Measurements from ENCODE around the gene TIAM2. TPM values are rescaled to one million over a fixed set of nuclear protein-coding genes. Genes with fewer than 3 reads are reported as not detected.
A peak's percentile ranks its signal among the peaks of the same experiment; 100 is the strongest.
"Not testable (repeated sequence)": the region's sequence is repeated elsewhere in the genome, so short reads cannot be mapped to it uniquely, and the experiment has no call there.

TIAM2 gene
- polyA plus RNA-seq, 5 donors = 15.9 to 24.3 (median 21.1) TPM

GRCh38 chr6:155259204-155259603, 264.1 kb downstream of the TIAM2 start:
- no peak for DNase-seq

- DNase-seq = no peak
Observed at GRCh38 chr6:155259897-155260296, 264.8 kb downstream of the TIAM2 start.

- DNase-seq = no peak
Observed at GRCh38 chr6:155260686-155261085, 265.6 kb downstream of the TIAM2 start.

- no peak for DNase-seq
Observed at GRCh38 chr6:155261111-155261900, 266.2 kb downstream of the TIAM2 start.

GRCh38 chr6:155262655-155263054, 267.5 kb downstream of the TIAM2 start:
- no peak for DNase-seq

- no peak for DNase-seq
Observed at GRCh38 chr6:155263373-155264063, 268.4 kb downstream of the TIAM2 start, which contains the start of gene CLDN20. CLDN20 (plus strand) TSS chr6:155264013; CDS start chr6:155275720, 11,707 bp downstream.

- no peak for DNase-seq
Observed at GRCh38 chr6:155264693-155265320, 269.7 kb downstream of the TIAM2 start.

GRCh38 chr6:155265843-155266535, 270.9 kb downstream of the TIAM2 start:
- DNase-seq = no peak

- no peak for DNase-seq
Observed at GRCh38 chr6:155267411-155267810, 272.3 kb downstream of the TIAM2 start.

GRCh38 chr6:155268088-155268867, 273.2 kb downstream of the TIAM2 start:
- DNase-seq = not testable (repeated sequence)

GRCh38 chr6:155269765-155270164, 274.6 kb downstream of the TIAM2 start:
- no peak for DNase-seq

- peak; percentile 59 to 69 for DNase-seq
Observed at GRCh38 chr6:155270561-155271091, 275.5 kb downstream of the TIAM2 start.

- DNase-seq = no peak
Observed at GRCh38 chr6:155271145-155271544, 276.0 kb downstream of the TIAM2 start.

GRCh38 chr6:155272353-155273232, 277.5 kb downstream of the TIAM2 start:
- peak; percentile 60 to 64 for DNase-seq

GRCh38 chr6:155273431-155273830, 278.3 kb downstream of the TIAM2 start:
- DNase-seq = no peak

GRCh38 chr6:155274106-155274505, 279.0 kb downstream of the TIAM2 start:
- no peak for DNase-seq

GRCh38 chr6:155274533-155274932, 279.4 kb downstream of the TIAM2 start:
- no peak for DNase-seq

- no peak for DNase-seq
Observed at GRCh38 chr6:155275808-155276480, 280.8 kb downstream of the TIAM2 start.

- no peak for DNase-seq
Observed at GRCh38 chr6:155276638-155277037, 281.5 kb downstream of the TIAM2 start.

Measured in right lung (tissue), 5 donors.